Suprapubic skin (tissue), 3 donors: Measurements from ENCODE around the gene YJU2.

ENCODE experiments used
- POLR2A ChIP-seq, 2 donors: fragments of 450-650 bp; IDR thresholded peaks; one replicate each; pipeline ENCODE4 v1.6.1; 2017; ENCODE audit warnings: antibody characterized with exemption in 2 of 2, mild to moderate bottlenecking in 2 of 2, moderate library complexity in 2 of 2
- TF ChIP-seq, protein P1 (sequence below), 2 donors: fragments of 200-600 bp in 1 of 2; fragments of 450-650 bp in 1 of 2; sonication (generic) in 1 of 2; IDR thresholded peaks; one replicate each; pipeline ENCODE4 v1.5.1; 2016 to 2019; ENCODE audit warnings: antibody characterized with exemption in 2 of 2, mild to moderate bottlenecking in 1 of 2, moderate library complexity in 1 of 2

DNA sequence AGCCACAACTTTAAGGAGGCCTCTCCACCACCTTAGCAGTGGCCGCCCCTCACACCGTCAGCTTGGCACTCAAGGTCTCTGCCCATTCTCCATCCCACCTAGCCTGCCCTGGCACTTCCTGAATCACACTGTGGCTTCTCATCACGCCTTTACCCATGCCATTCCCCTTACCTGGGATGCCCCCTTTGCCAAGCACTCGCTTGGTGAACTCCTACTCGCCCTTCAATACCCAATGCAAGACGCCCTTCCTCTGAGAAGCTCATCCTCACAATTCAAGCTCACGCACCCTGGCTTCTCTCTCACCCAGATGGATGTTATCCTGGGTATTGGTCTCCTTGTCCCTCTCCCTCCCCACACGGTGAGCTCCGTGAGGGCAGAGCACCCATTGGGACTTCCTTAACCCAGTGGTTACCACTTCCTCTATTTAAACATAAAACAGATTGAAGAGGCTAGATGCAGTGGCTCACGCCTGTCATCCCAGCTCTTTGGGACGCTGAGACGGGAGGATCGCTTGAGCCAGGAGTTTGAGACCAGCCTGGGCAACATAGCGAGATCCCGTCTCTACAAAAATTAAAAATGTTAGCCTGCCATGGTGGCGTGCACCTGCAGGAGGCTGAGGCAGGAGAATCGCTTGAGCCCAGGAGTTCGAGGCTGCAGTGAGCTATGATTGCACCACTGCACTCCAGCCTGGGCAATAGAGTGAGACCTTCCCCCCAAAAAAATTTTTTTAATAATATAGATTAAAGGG, 19.5 kb downstream of the YJU2 start:
- TF ChIP-seq, protein P1, sequence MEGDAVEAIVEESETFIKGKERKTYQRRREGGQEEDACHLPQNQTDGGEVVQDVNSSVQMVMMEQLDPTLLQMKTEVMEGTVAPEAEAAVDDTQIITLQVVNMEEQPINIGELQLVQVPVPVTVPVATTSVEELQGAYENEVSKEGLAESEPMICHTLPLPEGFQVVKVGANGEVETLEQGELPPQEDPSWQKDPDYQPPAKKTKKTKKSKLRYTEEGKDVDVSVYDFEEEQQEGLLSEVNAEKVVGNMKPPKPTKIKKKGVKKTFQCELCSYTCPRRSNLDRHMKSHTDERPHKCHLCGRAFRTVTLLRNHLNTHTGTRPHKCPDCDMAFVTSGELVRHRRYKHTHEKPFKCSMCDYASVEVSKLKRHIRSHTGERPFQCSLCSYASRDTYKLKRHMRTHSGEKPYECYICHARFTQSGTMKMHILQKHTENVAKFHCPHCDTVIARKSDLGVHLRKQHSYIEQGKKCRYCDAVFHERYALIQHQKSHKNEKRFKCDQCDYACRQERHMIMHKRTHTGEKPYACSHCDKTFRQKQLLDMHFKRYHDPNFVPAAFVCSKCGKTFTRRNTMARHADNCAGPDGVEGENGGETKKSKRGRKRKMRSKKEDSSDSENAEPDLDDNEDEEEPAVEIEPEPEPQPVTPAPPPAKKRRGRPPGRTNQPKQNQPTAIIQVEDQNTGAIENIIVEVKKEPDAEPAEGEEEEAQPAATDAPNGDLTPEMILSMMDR (IDR thresholded peaks at IDR 0.05): no peak
- TF ChIP-seq POLR2A (IDR thresholded peaks at IDR 0.05): no peak
